T-cell (primary cell): ENCODE results near the gene ZCCHC7. TPM values are rescaled to one million over a fixed set of nuclear protein-coding genes. Genes with fewer than 3 reads are reported as not detected.

Experiments used
- ATAC-seq, 4 experiments: fragments of 200-7000 bp in 3 of 4; fragments of 150-1000 bp in 1 of 4; cut with Tn5 transposase; replicated peaks in 1 of 4; 1 replicate in 3 of 4; 2 replicates in 1 of 4; pipeline ENCODE4 v1.10.0; 2021; ENCODE audit warnings: moderate library complexity in 3 of 4, mild to moderate bottlenecking in 2 of 4, moderate number of reproducible peaks in 1 of 4
- CTCF ChIA-PET, 2 donors: fragments of 300-600 bp; sonication (Branson Sonifier 250); formaldehyde crosslinking; loops; one replicate each; lab custom pipeline; 2022; ENCODE audit warnings: antibody characterized with exemption in 2 of 2; lab: Charles Lee
- POLR2A ChIA-PET, 2 donors: fragments of 300-600 bp; sonication (Branson Sonifier 250); formaldehyde crosslinking; loops; one replicate each; lab custom pipeline; 2022; ENCODE audit warnings: antibody characterized with exemption in 2 of 2; lab: Charles Lee
- DNase-seq, 35 experiments: peaks; one replicate each; pipeline versions ENCODE4 v3.0.0 to v3.0.0-alpha.2; 2013 to 2023
- H3K27ac ChIP-seq: one replicate; pipeline ENCODE4 v1.5.1; 2013; ENCODE audit warnings: low read length
- H3K27me3 ChIP-seq, 2 experiments: replicated peaks in 1 of 2; 1 replicate in 1 of 2; 2 replicates in 1 of 2; pipeline versions ENCODE4 v1.6.1 to v1.7.0; 2013; ENCODE audit warnings: low read length in 1 of 2, mixed read lengths in 1 of 2; ENCODE audit not compliant: control insufficient read depth in 2 of 2, insufficient read depth in 2 of 2; ENCODE audit errors: extremely low read depth in 1 of 2
- H3K36me3 ChIP-seq, 2 donors: 1 replicate in 1 of 2; 2 replicates in 1 of 2; pipeline versions ENCODE4 v1.6.1 to v1.7.0; 2013; ENCODE audit warnings: low read length in 1 of 2; ENCODE audit not compliant: control insufficient read depth in 2 of 2, insufficient read depth in 1 of 2; ENCODE audit errors: extremely low read depth in 1 of 2
- H3K4me1 ChIP-seq, 2 experiments: 1 replicate in 1 of 2; 2 replicates in 1 of 2; pipeline versions ENCODE4 v1.6.1 to v1.7.0; 2013; ENCODE audit warnings: low read length in 2 of 2, mixed read lengths in 1 of 2; ENCODE audit not compliant: insufficient read depth in 2 of 2, control insufficient read depth in 1 of 2; ENCODE audit errors: extremely low read depth in 1 of 2
- H3K4me3 ChIP-seq, 2 donors: 1 replicate in 1 of 2; 2 replicates in 1 of 2; pipeline versions ENCODE4 v1.5.1 to v1.7.0; 2013; ENCODE audit warnings: mild to moderate bottlenecking in 2 of 2, low read length in 1 of 2, moderate library complexity in 1 of 2; ENCODE audit not compliant: control insufficient read depth in 1 of 2; ENCODE audit errors: extremely low read depth in 1 of 2
- H3K9me3 ChIP-seq: 2 replicates; pipeline ENCODE4 v1.7.0; 2013
- H3K27ac Mint-ChIP-seq, 2 donors: one replicate each; pipeline ENCODE4 v1.8.0; 2020 to 2021; ENCODE audit warnings: mild to moderate bottlenecking in 2 of 2, mixed read lengths in 2 of 2
- H3K27me3 Mint-ChIP-seq, 2 donors: one replicate each; pipeline ENCODE4 v1.8.0; 2021 to 2022; ENCODE audit warnings: mixed read lengths in 2 of 2
- H3K36me3 Mint-ChIP-seq: one replicate; pipeline ENCODE4 v1.8.0; 2021; ENCODE audit warnings: mixed read lengths
- H3K4me1 Mint-ChIP-seq, 3 donors: one replicate each; pipeline ENCODE4 v1.8.0; 2020 to 2022; ENCODE audit warnings: mixed read lengths in 3 of 3, mild to moderate bottlenecking in 1 of 3
- H3K4me3 Mint-ChIP-seq, 3 donors: one replicate each; pipeline ENCODE4 v1.8.0; 2020 to 2022; ENCODE audit warnings: mild to moderate bottlenecking in 3 of 3, mixed read lengths in 3 of 3, moderate library complexity in 3 of 3
- H3K9me3 Mint-ChIP-seq, 3 donors: one replicate each; pipeline ENCODE4 v1.8.0; 2020 to 2022; ENCODE audit warnings: mixed read lengths in 3 of 3
- WGBS: methylation state at CpG from one replicate; pipeline ENCODE4 v1.1.5; 2013; ENCODE audit warnings: missing lambda C conversion rate; ENCODE audit not compliant: insufficient coverage; 5-methylcytosine and 5-hydroxymethylcytosine counted together
- total RNA-seq, 35 experiments: library from RNA in 6 of 35; stranded (reverse) in 6 of 35; fragments of 120-200 nt in 1 of 35; gene quantifications; one replicate each; pipeline versions ENCODE4 v1.2.1 to v1.2.4 and lab custom pipeline; 2013 to 2026

ZCCHC7 gene
- total RNA-seq, 5 donors from 2014 or later (not counting 1 experiment from before 2014, with no cell fraction given): 29.1 to 44.2 (median 33.5) TPM

DNA sequence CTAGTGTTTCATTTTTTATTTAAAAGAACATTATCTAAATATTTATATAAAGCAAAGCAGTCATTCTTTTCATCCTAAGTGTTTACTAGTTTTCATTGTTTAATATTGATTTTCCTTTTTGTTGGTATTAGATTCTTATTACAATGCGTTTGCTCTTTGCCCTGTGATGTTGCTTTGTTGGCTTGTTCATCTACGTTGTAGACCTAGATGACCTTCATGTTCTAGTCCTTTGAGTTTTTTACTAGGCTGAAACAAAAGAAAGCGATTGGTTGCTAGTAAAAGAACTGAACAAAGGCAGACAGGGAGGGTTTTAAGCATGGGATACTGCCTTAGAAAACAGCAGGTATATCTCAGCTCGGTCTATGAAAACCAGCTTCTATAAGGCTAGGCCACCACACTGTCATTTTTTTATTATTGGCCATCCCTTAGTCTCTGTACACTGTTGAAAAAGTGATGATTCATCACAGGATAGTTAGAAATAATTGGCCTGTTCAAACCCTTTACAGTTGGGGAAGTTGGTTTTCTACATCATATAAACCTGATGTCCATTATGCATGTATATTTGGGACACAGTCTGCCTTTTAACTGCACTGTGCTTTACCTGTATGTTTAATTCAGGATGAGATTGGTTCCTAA, 119.0 kb downstream of the ZCCHC7 start:
- Histone ChIP-seq H3K9me3 (no peaks in the 10 kb centered on the region), H3K27me3 (no peaks in the 10 kb centered on the region), H3K27ac (no peak overlapping the region), H3K4me3 (no peak overlapping the region), H3K4me1 (no peaks in the 10 kb centered on the region), H3K36me3 (no peaks in the 10 kb centered on the region)
- no peaks in the 10 kb centered on the region for H3K27me3 Mint-ChIP-seq
- DNase-seq: no peak
- H3K4me1 Mint-ChIP-seq: peaks cover 21 to 42% (median 38%) of the 10 kb centered on the region in 3 donors
- ATAC-seq: no peak
- ChIA-PET POLR2A (no interaction called here), CTCF (no interaction called here)
- no peaks in the 10 kb centered on the region for H3K9me3 Mint-ChIP-seq
- WGBS: 100% methylated on average over 2 of the region's 4 CpGs
- peaks cover 23% of the 10 kb centered on the region for H3K36me3 Mint-ChIP-seq
- no peak overlapping the region for H3K4me3 Mint-ChIP-seq
- H3K27ac Mint-ChIP-seq: no peak overlapping the region

DNA sequence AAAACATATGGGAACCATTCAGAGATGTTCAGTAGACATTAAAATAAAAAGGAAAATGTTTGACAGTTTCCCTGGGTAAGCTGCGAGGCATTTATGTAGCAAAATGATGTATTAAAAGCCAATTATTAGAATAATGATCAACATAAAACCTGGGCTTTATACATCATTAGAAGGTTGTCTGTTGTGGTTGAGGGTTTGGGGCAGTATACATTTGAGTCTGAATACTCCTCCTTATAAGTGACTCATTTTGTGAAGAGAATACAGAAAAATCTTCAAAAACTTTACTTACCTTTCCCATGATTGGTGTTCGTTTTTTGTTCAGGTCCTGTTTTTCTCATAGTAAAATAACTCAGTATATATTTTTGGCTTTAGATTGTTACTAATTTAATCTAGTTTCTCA, 119.5 kb downstream of the ZCCHC7 start:
- WGBS: no CpG with 5 or more reads among the region's 2 CpGs
- peaks cover 21% of the 10 kb centered on the region for H3K36me3 Mint-ChIP-seq
- no peak for DNase-seq
- Histone ChIP-seq H3K27ac (no peak overlapping the region), H3K4me3 (no peak overlapping the region), H3K27me3 (no peaks in the 10 kb centered on the region), H3K9me3 (no peaks in the 10 kb centered on the region), H3K36me3 (no peaks in the 10 kb centered on the region), H3K4me1 (no peaks in the 10 kb centered on the region)
- no peaks in the 10 kb centered on the region for H3K27me3 Mint-ChIP-seq
- H3K27ac Mint-ChIP-seq: no peak overlapping the region
- ChIA-PET CTCF (no interaction called here), POLR2A (no interaction called here)
- peaks cover 21 to 43% (median 39%) of the 10 kb centered on the region in 3 donors for H3K4me1 Mint-ChIP-seq
- no peaks in the 10 kb centered on the region for H3K9me3 Mint-ChIP-seq
- no peak for ATAC-seq
- H3K4me3 Mint-ChIP-seq: no peak overlapping the region

DNA sequence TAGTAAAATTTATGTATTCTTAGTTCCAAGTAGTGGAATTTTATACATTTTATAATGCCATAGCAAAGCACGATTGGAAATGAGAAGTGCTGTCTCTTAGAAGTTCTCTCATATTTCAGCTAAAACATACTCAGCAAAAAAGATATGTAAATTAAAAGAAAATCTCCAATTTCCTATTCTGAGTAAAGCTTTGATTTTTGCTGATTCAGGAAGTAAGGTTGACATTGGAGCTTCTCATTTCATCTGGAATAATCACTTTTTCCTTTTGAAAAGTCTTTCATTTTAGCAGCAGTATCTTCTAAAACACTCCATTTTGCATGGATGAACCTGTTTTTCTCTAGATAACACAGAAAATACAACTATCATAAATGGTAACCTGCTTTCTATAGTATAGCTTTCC, 121.0 kb downstream of the ZCCHC7 start:
- ATAC-seq: no peak
- Mint-ChIP-seq H3K27me3 (no peaks in the 10 kb centered on the region), H3K4me1 (peaks cover 21 to 40% (median 37%) of the 10 kb centered on the region in 3 donors), H3K36me3 (peaks cover 18% of the 10 kb centered on the region), H3K9me3 (no peaks in the 10 kb centered on the region), H3K4me3 (no peak overlapping the region), H3K27ac (no peak overlapping the region)
- Histone ChIP-seq H3K4me3 (no peak overlapping the region), H3K9me3 (no peaks in the 10 kb centered on the region), H3K27ac (no peak overlapping the region), H3K4me1 (no peaks in the 10 kb centered on the region), H3K36me3 (no peaks in the 10 kb centered on the region), H3K27me3 (no peaks in the 10 kb centered on the region)
- ChIA-PET POLR2A (no interaction called here), CTCF (no interaction called here)
- DNase-seq: no peak
- WGBS: no CpG with 5 or more reads among the region's 1 CpG

DNA sequence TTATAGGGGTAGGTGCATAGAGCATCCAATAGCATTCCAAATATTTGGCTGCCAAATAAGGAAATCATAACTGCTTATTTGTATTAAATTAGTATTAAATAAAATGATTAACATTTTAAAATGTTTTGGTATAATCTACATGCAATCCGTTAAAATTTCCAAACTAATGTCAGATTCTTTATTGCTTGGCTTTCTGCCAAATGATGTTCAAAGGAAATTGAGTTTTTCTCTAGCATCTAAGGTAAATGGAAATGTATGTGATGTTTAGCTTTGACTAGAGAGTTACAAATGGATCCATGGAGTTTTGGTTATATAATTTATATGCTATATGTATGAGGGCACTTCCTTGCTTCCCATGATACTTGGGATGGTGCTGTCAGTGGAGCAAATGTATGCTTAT, 121.7 kb downstream of the ZCCHC7 start:
- CTCF ChIA-PET: interaction anchor here in 1 of 2 donors (1.1 kb wide), 1 partner anchor 10 kb away, joined by 3 read pairs; no protein-coding TSS in a partner anchor
- H3K27me3 ChIP-seq: no peaks in the 10 kb centered on the region

DNA sequence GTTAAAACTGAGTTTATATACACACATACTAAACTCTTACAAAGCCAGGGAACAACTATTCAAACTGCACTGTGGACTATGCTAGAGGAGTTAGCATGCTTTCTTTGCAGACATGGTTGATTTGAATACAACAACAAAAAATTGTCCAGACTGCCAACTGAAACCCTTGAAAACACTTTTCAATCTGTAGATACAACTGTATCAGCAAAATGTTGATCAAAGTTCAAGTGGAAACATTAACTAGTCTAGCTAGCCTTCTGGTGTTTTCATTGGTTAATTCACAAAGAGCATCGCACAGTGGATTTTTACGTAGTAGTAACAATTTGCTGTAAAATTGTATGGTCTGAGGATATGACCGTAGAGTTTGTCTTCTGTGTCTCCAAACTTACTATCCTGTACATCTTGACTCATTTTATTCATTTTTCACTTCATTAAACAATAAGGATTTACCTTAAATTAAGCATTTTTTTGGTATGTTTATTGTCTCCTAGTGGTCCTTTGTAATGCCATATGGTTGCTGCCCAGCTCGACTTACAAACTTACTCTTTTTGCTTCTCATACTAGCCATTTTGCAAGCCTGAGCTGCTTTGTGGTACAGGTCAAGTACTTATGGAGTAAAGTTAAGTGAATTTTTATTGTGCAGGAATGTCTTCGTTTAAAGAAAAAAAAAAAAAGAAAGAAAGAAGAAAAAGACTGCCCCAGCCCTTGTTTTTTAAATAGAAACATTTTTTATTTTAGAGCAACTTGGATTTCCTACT, 123.4 kb downstream of the ZCCHC7 start:
- Mint-ChIP-seq H3K27me3 (no peaks in the 10 kb centered on the region), H3K36me3 (peaks cover 11% of the 10 kb centered on the region), H3K4me1 (peaks cover 0 to 24% (median 23%) of the 10 kb centered on the region in 3 donors), H3K4me3 (no peak overlapping the region), H3K9me3 (no peaks in the 10 kb centered on the region), H3K27ac (no peak overlapping the region)
- Histone ChIP-seq H3K4me3 (no peak overlapping the region), H3K4me1 (no peaks in the 10 kb centered on the region), H3K36me3 (no peaks in the 10 kb centered on the region), H3K9me3 (no peaks in the 10 kb centered on the region), H3K27me3 (no peaks in the 10 kb centered on the region), H3K27ac (no peak overlapping the region)
- no peak for ATAC-seq
- POLR2A ChIA-PET: no interaction called here
- CTCF ChIA-PET: no interaction called here
- no peak for DNase-seq
- no CpG with 5 or more reads among the region's 5 CpGs for WGBS

More for the DNA sequence above, 121.7 kb downstream of the ZCCHC7 start:
- peaks cover 13 to 34% (median 33%) of the 10 kb centered on the region in 3 donors for H3K4me1 Mint-ChIP-seq
- no peaks in the 10 kb centered on the region for H3K36me3 ChIP-seq
- no peak for DNase-seq
- no peak overlapping the region for H3K27ac Mint-ChIP-seq
- peaks cover 15% of the 10 kb centered on the region for H3K36me3 Mint-ChIP-seq
- no peak overlapping the region for H3K4me3 Mint-ChIP-seq
- ATAC-seq: no peak
- no CpG with 5 or more reads among the region's 1 CpG for WGBS
- H3K9me3 Mint-ChIP-seq: no peaks in the 10 kb centered on the region
- H3K4me1 ChIP-seq: no peaks in the 10 kb centered on the region
- no peak overlapping the region for H3K4me3 ChIP-seq
- no peaks in the 10 kb centered on the region for H3K9me3 ChIP-seq
- POLR2A ChIA-PET: interaction anchor here in 1 of 2 donors (0.6 kb wide), 1 partner anchor 8 kb away, joined by 3 read pairs; no protein-coding TSS in a partner anchor
- no peak overlapping the region for H3K27ac ChIP-seq
- no peaks in the 10 kb centered on the region for H3K27me3 Mint-ChIP-seq

DNA sequence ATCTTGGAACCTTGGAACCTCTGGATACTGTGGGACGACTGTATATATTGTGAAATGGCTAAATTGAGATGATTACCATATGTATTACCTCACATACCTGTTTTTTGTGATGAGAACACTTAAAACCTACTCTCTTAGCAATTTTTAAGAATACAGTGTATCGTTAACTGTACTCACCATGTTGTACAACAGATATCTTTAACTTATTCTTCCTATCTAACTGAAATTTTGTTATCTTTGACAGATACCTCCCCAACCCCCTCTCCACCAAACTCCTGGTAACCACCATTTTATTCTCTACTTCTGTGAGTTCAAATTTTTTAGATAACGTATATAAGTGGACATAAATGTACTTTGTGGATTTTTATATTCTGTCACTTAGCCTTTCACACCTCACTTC, 126.5 kb downstream of the ZCCHC7 start:
- H3K9me3 Mint-ChIP-seq: no peaks in the 10 kb centered on the region
- no peak overlapping the region for H3K4me3 Mint-ChIP-seq
- peaks cover 0 to 5% of the 10 kb centered on the region in 2 donors for H3K36me3 ChIP-seq
- no peaks in the 10 kb centered on the region for H3K27me3 ChIP-seq
- ATAC-seq: no peak
- H3K4me1 ChIP-seq: no peaks in the 10 kb centered on the region
- no peak overlapping the region for H3K4me3 ChIP-seq
- peaks cover 7 to 23% (median 11%) of the 10 kb centered on the region in 3 donors for H3K4me1 Mint-ChIP-seq
- no peak for DNase-seq
- WGBS: no CpG with 5 or more reads among the region's 3 CpGs
- no peaks in the 10 kb centered on the region for H3K9me3 ChIP-seq
- H3K36me3 Mint-ChIP-seq: peaks cover 34% of the 10 kb centered on the region
- no peaks in the 10 kb centered on the region for H3K27me3 Mint-ChIP-seq
- CTCF ChIA-PET: no interaction called here
- H3K27ac Mint-ChIP-seq: no peak overlapping the region
- POLR2A ChIA-PET: no interaction called here
- no peak overlapping the region for H3K27ac ChIP-seq
